Measurements from ENCODE around the gene MUC5AC. TPM values are rescaled to one million over a fixed set of nuclear protein-coding genes. Genes with fewer than 3 reads are reported as not detected.
"Not testable (repeated sequence)": the region's sequence is repeated elsewhere in the genome, so short reads cannot be mapped to it uniquely, and the experiment has no call there.

The MUC5AC gene
- total RNA-seq, 1 experiment from 2014 or later = under 0.01 TPM

DNA sequence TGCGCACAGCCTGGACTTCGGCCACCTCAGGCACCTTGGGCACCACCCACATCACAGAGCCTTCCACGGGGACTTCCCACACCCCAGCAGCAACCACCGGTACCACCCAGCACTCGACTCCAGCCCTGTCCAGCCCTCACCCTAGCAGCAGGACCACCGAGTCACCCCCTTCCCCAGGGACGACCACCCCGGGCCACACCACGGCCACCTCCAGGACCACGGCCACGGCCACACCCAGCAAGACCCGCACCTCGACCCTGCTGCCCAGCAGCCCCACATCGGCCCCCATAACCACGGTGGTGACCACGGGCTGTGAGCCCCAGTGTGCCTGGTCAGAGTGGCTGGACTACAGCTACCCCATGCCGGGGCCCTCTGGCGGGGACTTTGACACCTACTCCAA is 91.2 kb downstream of the MUC5AC start:
- H3K4me3 Mint-ChIP-seq; POLR2A ChIA-PET; ATAC-seq; H3K27ac Mint-ChIP-seq; CTCF ChIA-PET; H3K4me1 Mint-ChIP-seq; DNase-seq (ENCODE audit: low spot score): not testable (repeated sequence)
- Mint-ChIP-seq H3K27me3 (ENCODE audit: low read depth) (peaks cover 12% of the 10 kb centered on the region), H3K36me3 (peaks cover 33% of the 10 kb centered on the region), H3K9me3 (peaks cover 20% of the 10 kb centered on the region)

DNA sequence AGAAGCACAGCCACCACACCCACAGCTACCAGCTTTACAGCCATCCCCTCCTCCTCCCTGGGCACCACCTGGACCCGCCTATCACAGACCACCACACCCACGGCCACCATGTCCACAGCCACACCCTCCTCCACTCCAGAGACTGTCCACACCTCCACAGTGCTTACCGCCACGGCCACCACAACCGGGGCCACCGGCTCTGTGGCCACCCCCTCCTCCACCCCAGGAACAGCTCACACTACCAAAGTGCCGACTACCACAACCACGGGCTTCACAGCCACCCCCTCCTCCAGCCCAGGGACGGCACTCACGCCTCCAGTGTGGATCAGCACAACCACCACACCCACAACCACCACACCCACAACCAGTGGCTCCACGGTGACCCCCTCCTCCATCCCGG is 92.7 kb downstream of the MUC5AC start:
- Mint-ChIP-seq H3K36me3 (peaks cover 34% of the 10 kb centered on the region), H3K27me3 (ENCODE audit: low read depth) (peaks cover 12% of the 10 kb centered on the region), H3K9me3 (peaks cover 20% of the 10 kb centered on the region)
- H3K4me3 Mint-ChIP-seq; H3K27ac Mint-ChIP-seq; DNase-seq (ENCODE audit: low spot score); CTCF ChIA-PET; POLR2A ChIA-PET; ATAC-seq; H3K4me1 Mint-ChIP-seq: not testable (repeated sequence)

Other genes starting within 250 kb of the MUC5AC start
- gene CHID1, start 247.1 kb upstream of the MUC5AC start, total RNA-seq (2021) = 92.8 to 99.6 TPM (median 94.2 TPM) in 3 replicates
- 47.1 to 52.3 TPM (median 51.0 TPM) in 3 replicates for gene AP2A2, start 232.1 kb upstream of the MUC5AC start, total RNA-seq (2021)
- 0.05 to 0.13 TPM (median 0.07 TPM) in 3 replicates for gene MUC6, start 121.2 kb upstream of the MUC5AC start, total RNA-seq (2021)
- 0.07 to 0.60 TPM (median 0.22 TPM) in 3 replicates for gene MUC2, start 83.1 kb upstream of the MUC5AC start, total RNA-seq (2021)
- gene MUC5B, start 65.1 kb downstream of the MUC5AC start, total RNA-seq (2021) = 0.69 to 1.6 TPM (median 1.6 TPM) in 3 replicates
- 25.8 to 32.3 TPM (median 31.6 TPM) in 3 replicates for gene TOLLIP, start 151.7 kb downstream of the MUC5AC start, total RNA-seq (2021)
- gene BRSK2, start 232.0 kb downstream of the MUC5AC start, total RNA-seq (2021) = 22.1 to 34.5 TPM (median 26.2 TPM) in 3 replicates